Transverse colon (tissue), 4 donors: ENCODE results near the gene TET3. TPM values are rescaled to one million over a fixed set of nuclear protein-coding genes. Genes with fewer than 3 reads are reported as not detected.

ENCODE experiments used
- DNase-seq: peaks from one replicate; pipeline ENCODE4 v3.0.0-alpha.2; 2019
- H3K27ac ChIP-seq, 4 donors: fragments of 200-600 bp; sonication (generic); 2 replicates each; pipeline ENCODE4 v1.5.1; 2016 to 2018; ENCODE audit warnings: inconsistent platforms in 4 of 4
- H3K27me3 ChIP-seq: fragments of 200-600 bp; sonication (generic); 2 replicates; pipeline ENCODE4 v1.5.1; 2017; ENCODE audit warnings: inconsistent platforms
- H3K36me3 ChIP-seq, 4 donors: fragments of 200-600 bp; sonication (generic); 2 replicates each; pipeline ENCODE4 v1.5.1; 2017 to 2019; ENCODE audit warnings: inconsistent platforms in 4 of 4
- H3K4me1 ChIP-seq, 4 donors: fragments of 200-600 bp; sonication (generic); 2 replicates each; pipeline ENCODE4 v1.5.1; 2017 to 2020; ENCODE audit warnings: inconsistent platforms in 4 of 4
- H3K4me3 ChIP-seq, 4 donors: fragments of 200-600 bp; sonication (generic); 1 replicate in 1 of 4; 2 replicates in 3 of 4; pipeline versions ENCODE4 v1.5.1 to v1.6.1; 2017 to 2019; ENCODE audit warnings: inconsistent platforms in 4 of 4
- H3K9me3 ChIP-seq, 2 donors: fragments of 200-600 bp; sonication (generic); 2 replicates each; pipeline ENCODE4 v1.5.1; 2017 to 2019; ENCODE audit warnings: inconsistent platforms in 2 of 2
- CTCF ChIP-seq, 5 experiments: fragments of 200-600 bp in 3 of 5; fragments of 450-650 bp in 2 of 5; sonication (generic) in 3 of 5; IDR thresholded peaks; 1 replicate in 2 of 5; 2 replicates in 3 of 5; pipeline ENCODE4 v1.5.1; 2016 to 2017; ENCODE audit warnings: antibody characterized with exemption in 5 of 5, inconsistent platforms in 3 of 5, mild to moderate bottlenecking in 2 of 5, moderate library complexity in 1 of 5
- EP300 ChIP-seq: sonication (generic); formaldehyde crosslinking; IDR thresholded peaks from one replicate; pipeline ENCODE4 v1.6.1; 2017; ENCODE audit warnings: antibody characterized with exemption, low read depth
- POLR2A ChIP-seq: fragments of 450-650 bp; IDR thresholded peaks from one replicate; pipeline ENCODE4 v1.6.1; 2016; ENCODE audit warnings: antibody characterized with exemption, mild to moderate bottlenecking, moderate library complexity
- POLR2AphosphoS5 ChIP-seq, 3 donors: sonication (generic); formaldehyde crosslinking; IDR thresholded peaks; one replicate each; pipeline ENCODE4 v1.6.1; 2016; ENCODE audit warnings: antibody characterized with exemption in 3 of 3
- WGBS, 2 donors: methylation state at CpG; one replicate each; pipeline ENCODE4 v1.1.5; 2018; ENCODE audit warnings: low coverage in 1 of 2; 5-methylcytosine and 5-hydroxymethylcytosine counted together
- in situ Hi-C, 4 donors: fragments of 200-750 bp; cut with MboI; loops; one replicate each; pipeline versions ENCODE4 v1.15.0 to v1.15.1; 2017; ENCODE audit warnings: low sequenced_read_pairs in 3 of 4, low pct_ligation_motif_present in 1 of 4, low pct_unique_long_range_greater_than_20kb in 1 of 4
- intact Hi-C: fragments of 100-400 bp; cut with DNase I; formaldehyde crosslinking; loops from one replicate; pipeline ENCODE4 v1.15.1; 2023; ENCODE audit warnings: low total_unique reads
- total RNA-seq, 4 donors: library from RNA; depleted of rRNA; stranded (reverse); fragments of >200 nt; gene quantifications; one replicate each; pipeline ENCODE4 v1.1.0, GENCODE V29; 2016

Gene TET3
- total RNA-seq, 4 donors from 2014 or later: 20.2 to 26.9 (median 22.5) TPM

- no peaks in the 10 kb centered on the region for H3K36me3 ChIP-seq
- WGBS, 2 donors: 37% methylated on average over 9 of the region's 10 CpGs; no CpG with 5 or more reads in 1 of the 2 donors
- no peaks in the 10 kb centered on the region for H3K27me3 ChIP-seq
- peak overlapping the region in 1 of 4 donors; percentile 43 for H3K27ac ChIP-seq
- intact Hi-C loops: no loop called here
- peak; percentile 44 for DNase-seq
- TF ChIP-seq POLR2A: no peak
- no peak for TF ChIP-seq POLR2AphosphoS5 (IDR thresholded peaks at IDR 0.05)
- TF ChIP-seq EP300: no peak
- no peak for TF ChIP-seq CTCF (IDR thresholded peaks at IDR 0.05)
- no peak overlapping the region for H3K4me3 ChIP-seq
- H3K9me3 ChIP-seq: no peaks in the 10 kb centered on the region
- in situ Hi-C loops: loop anchor here in 2 of 4 donors (10.0 to 25.0 kb wide), 2 partner anchors 163 to 175 kb away; partner anchors contain the start of gene STAMBP (in 2 of the 2)
- H3K4me1 ChIP-seq: peaks cover 6 to 47% (median 28%) of the 10 kb centered on the region in 4 donors
Observed at GRCh38 chr2:73999881-74000597, 15.3 kb downstream of the TET3 start.

GRCh38 chr2:74000666-74001065 is 16.0 kb downstream of the TET3 start:
- TF ChIP-seq EP300 (no peak), CTCF (IDR thresholded peaks at IDR 0.05) (no peak), POLR2A (no peak), POLR2AphosphoS5 (IDR thresholded peaks at IDR 0.05) (no peak)
- Histone ChIP-seq H3K27ac (no peak overlapping the region), H3K36me3 (no peaks in the 10 kb centered on the region), H3K9me3 (no peaks in the 10 kb centered on the region), H3K4me3 (no peak overlapping the region), H3K4me1 (peaks cover 6 to 47% (median 28%) of the 10 kb centered on the region in 4 donors), H3K27me3 (no peaks in the 10 kb centered on the region)
- intact Hi-C loops (no loop called here), in situ Hi-C loops (no loop called here)
- WGBS, 2 donors: 77 to 92% methylated on average over 2 to 5 of the region's 5 CpGs
- DNase-seq: no peak

GRCh38 chr2:74001121-74001520 is 16.4 kb downstream of the TET3 start:
- WGBS, 2 donors: 80 to 83% methylated on average over 1 to 4 of the region's 4 CpGs
- intact Hi-C loops: no loop called here

More at GRCh38 chr2:74001121-74001520, 16.4 kb downstream of the TET3 start:
- no peak for DNase-seq
- TF ChIP-seq EP300: no peak
- no peak for TF ChIP-seq CTCF (IDR thresholded peaks at IDR 0.05)
- no peak for TF ChIP-seq POLR2AphosphoS5 (IDR thresholded peaks at IDR 0.05)
- no peak for TF ChIP-seq POLR2A
- no peaks in the 10 kb centered on the region for H3K9me3 ChIP-seq
- no peak overlapping the region for H3K4me3 ChIP-seq
- H3K36me3 ChIP-seq: no peaks in the 10 kb centered on the region
- H3K27ac ChIP-seq: no peak overlapping the region
- in situ Hi-C loops: no loop called here
- H3K27me3 ChIP-seq: no peaks in the 10 kb centered on the region
- peaks cover 6 to 48% (median 30%) of the 10 kb centered on the region in 4 donors for H3K4me1 ChIP-seq
